K562 (cell line): ENCODE measurements around the gene TMEM247. TPM values are rescaled to one million over a fixed set of nuclear protein-coding genes. Genes with fewer than 3 reads are reported as not detected.

Source experiments
- ATF7 ChIP-seq: fragments of 450-650 bp; IDR thresholded peaks from 2 replicates; pipeline ENCODE4 v1.7.1; 2014; ENCODE audit warnings: mild to moderate bottlenecking, moderate library complexity
- BRD9 ChIP-seq: fragments of 450-650 bp; IDR thresholded peaks from 2 replicates; pipeline ENCODE4 v1.6.1; 2018; ENCODE audit warnings: low read depth; ENCODE audit not compliant: partially characterized antibody
- DACH1 ChIP-seq: fragments of 450-650 bp; IDR thresholded peaks from 2 replicates; pipeline ENCODE4 v1.6.1; 2018; ENCODE audit not compliant: partially characterized antibody
- EWSR1 ChIP-seq: fragments of 450-650 bp; IDR thresholded peaks from 2 replicates; pipeline ENCODE4 v1.6.1; 2018; ENCODE audit warnings: borderline replicate concordance, mild to moderate bottlenecking, low read depth, moderate library complexity; ENCODE audit not compliant: partially characterized antibody
- KLF13 ChIP-seq: fragments of 450-650 bp; IDR thresholded peaks from 2 replicates; pipeline ENCODE4 v1.6.1; 2016; ENCODE audit warnings: missing genetic modification characterization, low read depth, mild to moderate bottlenecking, missing compliant biosample characterization, moderate library complexity, borderline replicate concordance
- NCOA2 ChIP-seq, 2 experiments: fragments of 450-650 bp; IDR thresholded peaks; 2 replicates each; pipeline ENCODE4 v1.6.1; 2018; ENCODE audit warnings: mild to moderate bottlenecking in 2 of 2, moderate library complexity in 1 of 2; ENCODE audit not compliant: partially characterized antibody in 2 of 2
- NONO ChIP-seq, 2 experiments: fragments of 200-400 bp in 1 of 2; fragments of 450-650 bp in 1 of 2; formaldehyde crosslinking in 1 of 2; IDR thresholded peaks; 2 replicates each; pipeline ENCODE4 v1.6.1; 2017; ENCODE audit warnings: low read depth in 2 of 2, mild to moderate bottlenecking in 2 of 2, moderate library complexity in 2 of 2, low read length in 1 of 2
- PHB2 ChIP-seq: fragments of 450-650 bp; IDR thresholded peaks from 2 replicates; pipeline ENCODE4 v1.6.1; 2017; ENCODE audit warnings: low read depth
- POLR2AphosphoS2 ChIP-seq: IDR thresholded peaks from 2 replicates; pipeline ENCODE4 v1.6.1; 2012; ENCODE audit warnings: low read length, improper control_type of control experiment
- PTRF ChIP-seq: fragments of 450-650 bp; IDR thresholded peaks from 2 replicates; pipeline ENCODE4 v1.6.1; 2016; ENCODE audit warnings: mild to moderate bottlenecking, missing genetic modification characterization, missing compliant biosample characterization
- RAD51 ChIP-seq: fragments of 450-650 bp; IDR thresholded peaks from 2 replicates; pipeline ENCODE4 v1.7.1; 2016; ENCODE audit warnings: low read depth, mild to moderate bottlenecking, borderline replicate concordance
- RBM15 ChIP-seq: fragments of 200-400 bp; formaldehyde crosslinking; IDR thresholded peaks from 2 replicates; pipeline ENCODE4 v1.6.1; 2018; ENCODE audit warnings: mild to moderate bottlenecking, low read length, moderate library complexity; ENCODE audit not compliant: insufficient read depth
- RFX1 ChIP-seq: fragments of 450-650 bp; IDR thresholded peaks from 2 replicates; pipeline ENCODE4 v1.6.1; 2016; ENCODE audit warnings: mild to moderate bottlenecking, moderate library complexity
- ZNF324 ChIP-seq: fragments of 250-450 bp; sonication (Bioruptor Pico); IDR thresholded peaks from 2 replicates; pipeline ENCODE4 v1.4.0; 2020; ENCODE audit warnings: mild to moderate bottlenecking
- ZNF444 ChIP-seq: fragments of 250-450 bp; sonication (Bioruptor Pico); IDR thresholded peaks from 2 replicates; pipeline ENCODE4 v1.4.0; 2020; ENCODE audit warnings: mild to moderate bottlenecking, moderate library complexity
- ZNF655 ChIP-seq: fragments of 250-450 bp; sonication (Bioruptor Pico); IDR thresholded peaks from 2 replicates; pipeline ENCODE4 v1.5.0; 2021
- ZNF717 ChIP-seq: fragments of 250-450 bp; sonication (Bioruptor Pico); IDR thresholded peaks from 2 replicates; pipeline ENCODE4 v1.5.0; 2021
- polyA plus RNA-seq, 8 experiments: library from polyadenylated mRNA; depleted of rRNA in 4 of 8; stranded (reverse) in 5 of 8; unstranded in 3 of 8; fragments of >200 nt; fragmentation: Nextera tagmentation in 2 of 8; fragmentation: Illumina TruSeq in 1 of 8; extraction: Ambion mirVana in 2 of 8; extraction: Trizol in 1 of 8; gene quantifications; 2 replicates each; pipeline versions ENCODE4 v1.2.1 to v1.2.3, GENCODE V29; 2011 to 2014; ENCODE audit warnings: inconsistent platforms in 1 of 8, missing spikeins in 1 of 8
- total RNA-seq, 7 experiments: library from RNA; depleted of rRNA in 6 of 7; stranded (reverse); fragments of >200 nt in 6 of 7; fragmentation: Illumina TruSeq in 2 of 7; extraction: Trizol in 2 of 7; gene quantifications; 2 replicates each; pipeline versions ENCODE4 v1.2.1 to v1.2.3, GENCODE V29; 2011 to 2021; ENCODE audit warnings: low replicate concordance in 1 of 7
- TF ChIP-seq, protein P1 (sequence below): sonication (generic); formaldehyde crosslinking; IDR thresholded peaks from 2 replicates; pipeline ENCODE4 v1.9.0; 2022; ENCODE audit warnings: mild to moderate bottlenecking, missing genetic modification reagents
- TF ChIP-seq, protein P2 (sequence below): fragments of 200-800 bp; sonication (Bioruptor generic); IDR thresholded peaks from 2 replicates; pipeline ENCODE4 v1.6.1; 2017; ENCODE audit warnings: missing genetic modification characterization, missing compliant biosample characterization
- TF ChIP-seq, protein P3 (sequence below): sonication (generic); formaldehyde crosslinking; IDR thresholded peaks from 2 replicates; pipeline ENCODE4 v1.4.0; 2020; ENCODE audit warnings: mild to moderate bottlenecking, missing genetic modification reagents
- TF ChIP-seq, protein P4 (sequence below): fragments of 250-450 bp; sonication (Bioruptor Pico); IDR thresholded peaks from 2 replicates; pipeline ENCODE4 v1.5.0; 2021; ENCODE audit warnings: mild to moderate bottlenecking, borderline replicate concordance
- TF ChIP-seq, protein P5 (sequence below): fragments of 250-450 bp; sonication (Bioruptor Pico); IDR thresholded peaks from 2 replicates; pipeline ENCODE4 v1.5.0; 2021

Gene TMEM247
- total and polyA plus RNA-seq, 9 of the 15 experiments (the other 6 are each of a cell fraction or from before 2014, with no cell fraction given), result 0.24 to 4.7 (median 3.1) TPM

- no peak for TF ChIP-seq EWSR1
- no peak for TF ChIP-seq DACH1
- TF ChIP-seq, protein P1, sequence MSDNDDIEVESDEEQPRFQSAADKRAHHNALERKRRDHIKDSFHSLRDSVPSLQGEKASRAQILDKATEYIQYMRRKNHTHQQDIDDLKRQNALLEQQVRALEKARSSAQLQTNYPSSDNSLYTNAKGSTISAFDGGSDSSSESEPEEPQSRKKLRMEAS, result no peak
- no peak for TF ChIP-seq KLF13 (tag)
- TF ChIP-seq NONO (IDR thresholded peaks at IDR 0.05; ENCODE audit: low read depth in 2 of 2, low read length in 1 of 2), result no peak
- no peak for TF ChIP-seq ZNF717 (CRISPR knock-in tag)
- TF ChIP-seq ZNF324 (CRISPR knock-in tag), result no peak
- TF ChIP-seq, protein P2, sequence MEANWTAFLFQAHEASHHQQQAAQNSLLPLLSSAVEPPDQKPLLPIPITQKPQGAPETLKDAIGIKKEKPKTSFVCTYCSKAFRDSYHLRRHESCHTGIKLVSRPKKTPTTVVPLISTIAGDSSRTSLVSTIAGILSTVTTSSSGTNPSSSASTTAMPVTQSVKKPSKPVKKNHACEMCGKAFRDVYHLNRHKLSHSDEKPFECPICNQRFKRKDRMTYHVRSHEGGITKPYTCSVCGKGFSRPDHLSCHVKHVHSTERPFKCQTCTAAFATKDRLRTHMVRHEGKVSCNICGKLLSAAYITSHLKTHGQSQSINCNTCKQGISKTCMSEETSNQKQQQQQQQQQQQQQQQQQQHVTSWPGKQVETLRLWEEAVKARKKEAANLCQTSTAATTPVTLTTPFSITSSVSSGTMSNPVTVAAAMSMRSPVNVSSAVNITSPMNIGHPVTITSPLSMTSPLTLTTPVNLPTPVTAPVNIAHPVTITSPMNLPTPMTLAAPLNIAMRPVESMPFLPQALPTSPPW, result peak; percentile 44; the same call in 1 of the 2 replicates
- no peak for TF ChIP-seq ZNF444 (CRISPR knock-in tag)
- no peak for TF ChIP-seq NCOA2 (IDR thresholded peaks at IDR 0.05; ENCODE audit: partially characterized antibody in 2 of 2)
- TF ChIP-seq RFX1, result no peak
- TF ChIP-seq, protein P3, sequence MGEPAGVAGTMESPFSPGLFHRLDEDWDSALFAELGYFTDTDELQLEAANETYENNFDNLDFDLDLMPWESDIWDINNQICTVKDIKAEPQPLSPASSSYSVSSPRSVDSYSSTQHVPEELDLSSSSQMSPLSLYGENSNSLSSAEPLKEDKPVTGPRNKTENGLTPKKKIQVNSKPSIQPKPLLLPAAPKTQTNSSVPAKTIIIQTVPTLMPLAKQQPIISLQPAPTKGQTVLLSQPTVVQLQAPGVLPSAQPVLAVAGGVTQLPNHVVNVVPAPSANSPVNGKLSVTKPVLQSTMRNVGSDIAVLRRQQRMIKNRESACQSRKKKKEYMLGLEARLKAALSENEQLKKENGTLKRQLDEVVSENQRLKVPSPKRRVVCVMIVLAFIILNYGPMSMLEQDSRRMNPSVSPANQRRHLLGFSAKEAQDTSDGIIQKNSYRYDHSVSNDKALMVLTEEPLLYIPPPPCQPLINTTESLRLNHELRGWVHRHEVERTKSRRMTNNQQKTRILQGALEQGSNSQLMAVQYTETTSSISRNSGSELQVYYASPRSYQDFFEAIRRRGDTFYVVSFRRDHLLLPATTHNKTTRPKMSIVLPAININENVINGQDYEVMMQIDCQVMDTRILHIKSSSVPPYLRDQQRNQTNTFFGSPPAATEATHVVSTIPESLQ, result no peak
- TF ChIP-seq BRD9, result no peak
- TF ChIP-seq POLR2AphosphoS2, result no peak
- no peak for TF ChIP-seq RBM15
- TF ChIP-seq RAD51, result no peak
- no peak for TF ChIP-seq PTRF (tag)
- TF ChIP-seq, protein P4, sequence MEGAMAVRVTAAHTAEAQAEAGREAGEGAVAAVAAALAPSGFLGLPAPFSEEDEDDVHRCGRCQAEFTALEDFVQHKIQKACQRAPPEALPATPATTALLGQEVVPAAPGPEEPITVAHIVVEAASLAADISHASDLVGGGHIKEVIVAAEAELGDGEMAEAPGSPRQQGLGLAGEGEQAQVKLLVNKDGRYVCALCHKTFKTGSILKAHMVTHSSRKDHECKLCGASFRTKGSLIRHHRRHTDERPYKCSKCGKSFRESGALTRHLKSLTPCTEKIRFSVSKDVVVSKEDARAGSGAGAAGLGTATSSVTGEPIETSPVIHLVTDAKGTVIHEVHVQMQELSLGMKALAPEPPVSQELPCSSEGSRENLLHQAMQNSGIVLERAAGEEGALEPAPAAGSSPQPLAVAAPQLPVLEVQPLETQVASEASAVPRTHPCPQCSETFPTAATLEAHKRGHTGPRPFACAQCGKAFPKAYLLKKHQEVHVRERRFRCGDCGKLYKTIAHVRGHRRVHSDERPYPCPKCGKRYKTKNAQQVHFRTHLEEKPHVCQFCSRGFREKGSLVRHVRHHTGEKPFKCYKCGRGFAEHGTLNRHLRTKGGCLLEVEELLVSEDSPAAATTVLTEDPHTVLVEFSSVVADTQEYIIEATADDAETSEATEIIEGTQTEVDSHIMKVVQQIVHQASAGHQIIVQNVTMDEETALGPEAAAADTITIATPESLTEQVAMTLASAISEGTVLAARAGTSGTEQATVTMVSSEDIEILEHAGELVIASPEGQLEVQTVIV, result no peak
- TF ChIP-seq PHB2, result no peak
- no peak for TF ChIP-seq ZNF655
- TF ChIP-seq ATF7, result 0 out of 2 replicates have a peak, but pooled peaks have one; percentile 23
- TF ChIP-seq, protein P5, sequence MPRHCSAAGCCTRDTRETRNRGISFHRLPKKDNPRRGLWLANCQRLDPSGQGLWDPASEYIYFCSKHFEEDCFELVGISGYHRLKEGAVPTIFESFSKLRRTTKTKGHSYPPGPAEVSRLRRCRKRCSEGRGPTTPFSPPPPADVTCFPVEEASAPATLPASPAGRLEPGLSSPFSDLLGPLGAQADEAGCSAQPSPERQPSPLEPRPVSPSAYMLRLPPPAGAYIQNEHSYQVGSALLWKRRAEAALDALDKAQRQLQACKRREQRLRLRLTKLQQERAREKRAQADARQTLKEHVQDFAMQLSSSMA (CRISPR knock-in tag), result no peak
These were observed 39.8 kb upstream of the TMEM247 start (continued) for GRCh38 chr2:46439582-46439981.
